GM12878 (cell line): ENCODE data around the gene GMCL2.

Experiments used
- ASH2L ChIP-seq: fragments of 300-600, 200-600 bp; sonication (generic); IDR thresholded peaks from 2 replicates; pipeline ENCODE4 v1.6.1; 2017; ENCODE audit warnings: low read depth, mild to moderate bottlenecking, borderline replicate concordance
- ATF7 ChIP-seq: fragments of 450-650 bp; IDR thresholded peaks from 2 replicates; pipeline ENCODE4 v1.6.1; 2016; ENCODE audit warnings: low read depth, mild to moderate bottlenecking
- CBX3 ChIP-seq: fragments of 200-600 bp; sonication (generic); IDR thresholded peaks from 2 replicates; pipeline ENCODE4 v1.6.1; 2016; ENCODE audit warnings: low read depth, borderline replicate concordance
- CREM ChIP-seq: IDR thresholded peaks from 2 replicates; pipeline ENCODE4 v1.6.1; 2014; ENCODE audit warnings: antibody characterized with exemption, low read depth
- EP300 ChIP-seq, 2 experiments: fragments of 150-350 bp in 1 of 2; IDR thresholded peaks; 2 replicates each; pipeline ENCODE4 v1.6.1; 2011 to 2012; ENCODE audit warnings: low read depth in 2 of 2, low read length in 2 of 2, borderline replicate concordance in 1 of 2, improper control_type of control experiment in 1 of 2, inconsistent platforms in 1 of 2; ENCODE audit not compliant: control insufficient read depth in 1 of 2
- ETV6 ChIP-seq, 2 experiments: fragments of 450-650 bp in 1 of 2; IDR thresholded peaks in 1 of 2; conservative IDR thresholded peaks in 1 of 2; 2 replicates each; pipeline ENCODE4 v1.6.1; 2014; ENCODE audit warnings: antibody characterized with exemption in 1 of 2, borderline replicate concordance in 1 of 2, low read depth in 1 of 2, mild to moderate bottlenecking in 1 of 2, moderate library complexity in 1 of 2
- FOXM1 ChIP-seq: IDR thresholded peaks from 2 replicates; pipeline ENCODE4 v1.6.1; 2012; ENCODE audit warnings: low read depth, mild to moderate bottlenecking, inconsistent platforms, low read length, moderate library complexity
- GATAD2B ChIP-seq: fragments of 450-650 bp; conservative IDR thresholded peaks from 2 replicates; pipeline ENCODE4 v1.6.1; 2017; ENCODE audit warnings: low read depth, mild to moderate bottlenecking, moderate library complexity
- POLR2A ChIP-seq: IDR thresholded peaks from 2 replicates; pipeline ENCODE4 v1.6.1; 2011; ENCODE audit warnings: low read depth, mild to moderate bottlenecking, low read length
- SIN3A ChIP-seq: IDR thresholded peaks from 2 replicates; pipeline ENCODE4 v1.6.1; 2012; ENCODE audit warnings: low read depth, low read length, improper control_type of control experiment
- SRF ChIP-seq, 2 experiments: IDR thresholded peaks; 2 replicates each; pipeline ENCODE4 v1.6.1; 2011; ENCODE audit warnings: low read depth in 2 of 2, low read length in 2 of 2, mild to moderate bottlenecking in 1 of 2, moderate library complexity in 1 of 2
- TAF1 ChIP-seq: IDR thresholded peaks from 2 replicates; pipeline ENCODE4 v1.6.1; 2011; ENCODE audit warnings: mild to moderate bottlenecking, low read depth, low read length, borderline replicate concordance
- TF ChIP-seq, protein P1 (sequence below), 3 experiments: IDR thresholded peaks in 2 of 3; conservative IDR thresholded peaks in 1 of 3; 2 replicates each; pipeline ENCODE4 v1.5.1; 2011; ENCODE audit warnings: low read depth in 3 of 3, low read length in 3 of 3, mild to moderate bottlenecking in 3 of 3, control low read depth in 2 of 3, moderate library complexity in 2 of 3, inconsistent platforms in 1 of 3, mixed read lengths in 1 of 3; ENCODE audit not compliant: control insufficient read depth in 2 of 3, insufficient read depth in 1 of 3; ENCODE audit errors: extremely low read depth in 1 of 3
- TF ChIP-seq, protein P2 (sequence below): fragments of 450-650 bp; formaldehyde crosslinking; IDR thresholded peaks from 2 replicates; pipeline ENCODE4 v1.5.0; 2022; ENCODE audit warnings: mild to moderate bottlenecking, missing genetic modification characterization

DNA sequence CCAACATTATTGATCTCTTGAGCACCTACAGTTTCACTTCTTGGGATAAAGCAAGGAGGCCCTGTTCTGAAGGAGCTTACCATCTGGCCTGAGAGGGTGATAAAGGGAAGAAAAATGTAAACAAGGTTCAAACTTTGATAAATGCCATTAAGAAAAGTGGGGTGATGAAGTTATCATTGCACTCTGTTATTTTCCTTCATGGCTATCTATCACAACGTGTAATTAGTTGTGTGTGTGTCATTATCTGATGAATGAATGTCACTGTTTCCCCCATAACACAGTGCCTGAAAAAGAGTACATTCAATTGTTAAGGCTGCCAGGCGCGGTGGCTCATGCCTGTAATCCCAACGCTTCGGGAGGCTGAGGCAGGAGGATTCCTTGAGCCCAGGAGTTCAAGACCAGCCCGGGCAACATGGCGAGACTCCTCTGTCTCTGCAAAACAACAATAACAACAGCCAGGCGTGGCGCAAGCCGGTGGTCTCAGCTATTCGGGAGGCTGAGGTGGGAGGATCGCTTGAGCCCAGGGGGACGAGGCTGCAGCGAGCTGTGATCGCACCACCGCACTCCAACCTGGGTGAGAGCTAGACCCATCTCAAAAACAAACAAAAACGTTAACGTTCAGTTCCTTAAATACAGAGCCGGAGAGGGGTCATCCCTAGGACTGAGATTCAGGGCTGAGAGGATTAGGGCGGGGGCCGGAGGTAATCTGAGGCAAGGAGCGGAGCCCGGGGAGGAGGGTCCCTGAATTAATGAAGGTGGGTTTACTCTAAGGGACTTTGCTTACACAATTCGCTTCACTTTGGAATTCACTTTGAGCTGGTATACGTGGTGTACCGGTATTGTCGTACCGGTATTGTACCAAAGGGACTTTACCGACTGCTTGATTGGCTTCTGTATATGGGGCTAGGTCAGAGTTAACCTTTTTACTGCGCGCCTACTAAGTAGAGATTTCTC is 34.4 kb downstream of the GMCL2 start:
- TF ChIP-seq, protein P1, sequence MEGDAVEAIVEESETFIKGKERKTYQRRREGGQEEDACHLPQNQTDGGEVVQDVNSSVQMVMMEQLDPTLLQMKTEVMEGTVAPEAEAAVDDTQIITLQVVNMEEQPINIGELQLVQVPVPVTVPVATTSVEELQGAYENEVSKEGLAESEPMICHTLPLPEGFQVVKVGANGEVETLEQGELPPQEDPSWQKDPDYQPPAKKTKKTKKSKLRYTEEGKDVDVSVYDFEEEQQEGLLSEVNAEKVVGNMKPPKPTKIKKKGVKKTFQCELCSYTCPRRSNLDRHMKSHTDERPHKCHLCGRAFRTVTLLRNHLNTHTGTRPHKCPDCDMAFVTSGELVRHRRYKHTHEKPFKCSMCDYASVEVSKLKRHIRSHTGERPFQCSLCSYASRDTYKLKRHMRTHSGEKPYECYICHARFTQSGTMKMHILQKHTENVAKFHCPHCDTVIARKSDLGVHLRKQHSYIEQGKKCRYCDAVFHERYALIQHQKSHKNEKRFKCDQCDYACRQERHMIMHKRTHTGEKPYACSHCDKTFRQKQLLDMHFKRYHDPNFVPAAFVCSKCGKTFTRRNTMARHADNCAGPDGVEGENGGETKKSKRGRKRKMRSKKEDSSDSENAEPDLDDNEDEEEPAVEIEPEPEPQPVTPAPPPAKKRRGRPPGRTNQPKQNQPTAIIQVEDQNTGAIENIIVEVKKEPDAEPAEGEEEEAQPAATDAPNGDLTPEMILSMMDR (IDR thresholded peaks at IDR 0.05 in 2 of 3, conservative IDR thresholded peaks at IDR 0.05 in 1 of 3; ENCODE audit: control insufficient read depth in 2 of 3, extremely low read depth in 1 of 3, insufficient read depth in 1 of 3, low read depth in 3 of 3, low read length in 3 of 3), result no peak
- no peak for TF ChIP-seq ATF7
- no peak for TF ChIP-seq EP300 (IDR thresholded peaks at IDR 0.05; ENCODE audit: borderline replicate concordance in 1 of 2, control insufficient read depth in 1 of 2, low read depth in 2 of 2, low read length in 2 of 2)
- no peak for TF ChIP-seq ETV6 (conservative IDR thresholded peaks at IDR 0.05 in 1 of 2, IDR thresholded peaks at IDR 0.05 in 1 of 2; ENCODE audit: borderline replicate concordance in 1 of 2, low read depth in 1 of 2)
- TF ChIP-seq GATAD2B, result no peak
- TF ChIP-seq SRF (IDR thresholded peaks at IDR 0.05; ENCODE audit: low read depth in 2 of 2, low read length in 2 of 2), result no peak
- no peak for TF ChIP-seq CBX3
- TF ChIP-seq FOXM1, result no peak
- no peak for TF ChIP-seq CREM
- no peak for TF ChIP-seq TAF1
- TF ChIP-seq SIN3A, result no peak
- no peak for TF ChIP-seq POLR2A
- TF ChIP-seq ASH2L, result no peak
- TF ChIP-seq, protein P2, sequence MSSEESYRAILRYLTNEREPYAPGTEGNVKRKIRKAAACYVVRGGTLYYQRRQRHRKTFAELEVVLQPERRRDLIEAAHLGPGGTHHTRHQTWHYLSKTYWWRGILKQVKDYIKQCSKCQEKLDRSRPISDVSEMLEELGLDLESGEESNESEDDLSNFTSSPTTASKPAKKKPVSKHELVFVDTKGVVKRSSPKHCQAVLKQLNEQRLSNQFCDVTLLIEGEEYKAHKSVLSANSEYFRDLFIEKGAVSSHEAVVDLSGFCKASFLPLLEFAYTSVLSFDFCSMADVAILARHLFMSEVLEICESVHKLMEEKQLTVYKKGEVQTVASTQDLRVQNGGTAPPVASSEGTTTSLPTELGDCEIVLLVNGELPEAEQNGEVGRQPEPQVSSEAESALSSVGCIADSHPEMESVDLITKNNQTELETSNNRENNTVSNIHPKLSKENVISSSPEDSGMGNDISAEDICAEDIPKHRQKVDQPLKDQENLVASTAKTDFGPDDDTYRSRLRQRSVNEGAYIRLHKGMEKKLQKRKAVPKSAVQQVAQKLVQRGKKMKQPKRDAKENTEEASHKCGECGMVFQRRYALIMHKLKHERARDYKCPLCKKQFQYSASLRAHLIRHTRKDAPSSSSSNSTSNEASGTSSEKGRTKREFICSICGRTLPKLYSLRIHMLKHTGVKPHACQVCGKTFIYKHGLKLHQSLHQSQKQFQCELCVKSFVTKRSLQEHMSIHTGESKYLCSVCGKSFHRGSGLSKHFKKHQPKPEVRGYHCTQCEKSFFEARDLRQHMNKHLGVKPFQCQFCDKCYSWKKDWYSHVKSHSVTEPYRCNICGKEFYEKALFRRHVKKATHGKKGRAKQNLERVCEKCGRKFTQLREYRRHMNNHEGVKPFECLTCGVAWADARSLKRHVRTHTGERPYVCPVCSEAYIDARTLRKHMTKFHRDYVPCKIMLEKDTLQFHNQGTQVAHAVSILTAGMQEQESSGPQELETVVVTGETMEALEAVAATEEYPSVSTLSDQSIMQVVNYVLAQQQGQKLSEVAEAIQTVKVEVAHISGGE (CRISPR knock-in tag), result no peak
